Liver (tissue), 9 donors: Measurements from ENCODE around the gene TDRD7. TPM values are rescaled to one million over a fixed set of nuclear protein-coding genes. Genes with fewer than 3 reads are reported as not detected.

Experiments used
- DNase-seq: peaks from one replicate; pipeline ENCODE4 v3.0.0-alpha.2; 2017; ENCODE audit warnings: low spot score
- H3K27ac ChIP-seq, 2 donors: one replicate each; pipeline ENCODE4 v1.7.0; 2013; ENCODE audit warnings: inconsistent platforms in 2 of 2, low read length in 2 of 2, control low read depth in 1 of 2, low read depth in 1 of 2, mild to moderate bottlenecking in 1 of 2
- H3K27me3 ChIP-seq, 4 donors: one replicate each; pipeline versions ENCODE4 v1.6.1 to v1.7.0; 2013; ENCODE audit warnings: low read length in 3 of 4, inconsistent platforms in 1 of 4, mild to moderate bottlenecking in 1 of 4, moderate library complexity in 1 of 4; ENCODE audit not compliant: control insufficient read depth in 4 of 4, insufficient read depth in 4 of 4
- H3K36me3 ChIP-seq, 4 donors: one replicate each; pipeline versions ENCODE4 v1.6.1 to v1.7.0; 2013; ENCODE audit warnings: low read length in 3 of 4, mild to moderate bottlenecking in 3 of 4, low read depth in 1 of 4, moderate library complexity in 1 of 4; ENCODE audit not compliant: control insufficient read depth in 4 of 4, insufficient read depth in 3 of 4
- H3K4me1 ChIP-seq, 4 donors: one replicate each; pipeline versions ENCODE4 v1.6.1 to v1.7.0; 2013; ENCODE audit warnings: low read length in 3 of 4, mild to moderate bottlenecking in 3 of 4, moderate library complexity in 1 of 4; ENCODE audit not compliant: control insufficient read depth in 4 of 4, insufficient read depth in 4 of 4
- H3K4me3 ChIP-seq, 3 donors: one replicate each; pipeline versions ENCODE4 v1.6.1 to v1.7.0; 2013; ENCODE audit warnings: low read length in 3 of 3, control low read depth in 1 of 3, low read depth in 1 of 3, mild to moderate bottlenecking in 1 of 3
- H3K9ac ChIP-seq, 2 donors: one replicate each; pipeline ENCODE4 v1.7.0; 2013; ENCODE audit warnings: low read length in 2 of 2, mild to moderate bottlenecking in 2 of 2, moderate library complexity in 2 of 2, control low read depth in 1 of 2, low read depth in 1 of 2
- H3K9me3 ChIP-seq, 4 donors: one replicate each; pipeline versions ENCODE4 v1.6.1 to v1.7.0; 2013; ENCODE audit warnings: low read length in 3 of 4; ENCODE audit not compliant: control insufficient read depth in 4 of 4
- ATF3 ChIP-seq: IDR thresholded peaks from 2 replicates; pipeline ENCODE4 v1.6.1; 2016; ENCODE audit warnings: antibody characterized with exemption
- CTCF ChIP-seq: fragments of 150-350 bp; IDR thresholded peaks from 2 replicates; pipeline ENCODE4 v1.5.1; 2017; ENCODE audit warnings: improper control_type of control experiment, low read depth, low read length; ENCODE audit not compliant: missing input control
- EGR1 ChIP-seq, 2 donors: IDR thresholded peaks; 2 replicates each; pipeline ENCODE4 v1.6.1; 2016 to 2018; ENCODE audit warnings: antibody characterized with exemption in 2 of 2, low read depth in 2 of 2
- FOXA1 ChIP-seq: IDR thresholded peaks from 2 replicates; pipeline ENCODE4 v1.6.1; 2016; ENCODE audit warnings: antibody characterized with exemption
- FOXA2 ChIP-seq: IDR thresholded peaks from 2 replicates; pipeline ENCODE4 v1.6.1; 2016; ENCODE audit warnings: antibody characterized with exemption
- GABPA ChIP-seq, 2 donors: IDR thresholded peaks in 1 of 2; conservative IDR thresholded peaks in 1 of 2; 2 replicates each; pipeline ENCODE4 v1.6.1; 2016; ENCODE audit warnings: antibody characterized with exemption in 2 of 2, mild to moderate bottlenecking in 1 of 2, moderate library complexity in 1 of 2
- HNF4G ChIP-seq: IDR thresholded peaks from 2 replicates; pipeline ENCODE4 v1.6.1; 2016; ENCODE audit warnings: antibody characterized with exemption
- JUND ChIP-seq, 2 donors: IDR thresholded peaks; 2 replicates each; pipeline ENCODE4 v1.6.1; 2016; ENCODE audit warnings: antibody characterized with exemption in 2 of 2
- MAX ChIP-seq: IDR thresholded peaks from 2 replicates; pipeline ENCODE4 v1.6.1; 2016; ENCODE audit warnings: antibody characterized with exemption
- NR2F2 ChIP-seq: IDR thresholded peaks from 2 replicates; pipeline ENCODE4 v1.6.1; 2016; ENCODE audit warnings: antibody characterized with exemption
- RAD21 ChIP-seq, 2 donors: IDR thresholded peaks; 2 replicates each; pipeline ENCODE4 v1.6.1; 2016; ENCODE audit warnings: antibody characterized with exemption in 2 of 2, mild to moderate bottlenecking in 2 of 2
- REST ChIP-seq: IDR thresholded peaks from 2 replicates; pipeline ENCODE4 v1.6.1; 2016; ENCODE audit warnings: antibody characterized with exemption, mild to moderate bottlenecking
- RXRA ChIP-seq, 2 donors: IDR thresholded peaks; 2 replicates each; pipeline ENCODE4 v1.6.1; 2017 to 2018; ENCODE audit warnings: antibody characterized with exemption in 2 of 2, mild to moderate bottlenecking in 1 of 2
- SP1 ChIP-seq: IDR thresholded peaks from 2 replicates; pipeline ENCODE4 v1.6.1; 2018; ENCODE audit warnings: antibody characterized with exemption, mild to moderate bottlenecking
- TAF1 ChIP-seq: conservative IDR thresholded peaks from 2 replicates; pipeline ENCODE4 v1.6.1; 2016; ENCODE audit warnings: antibody characterized with exemption, mild to moderate bottlenecking
- YY1 ChIP-seq: IDR thresholded peaks from 2 replicates; pipeline ENCODE4 v1.6.1; 2016; ENCODE audit warnings: antibody characterized with exemption, mild to moderate bottlenecking
- ZBTB33 ChIP-seq: IDR thresholded peaks from 2 replicates; pipeline ENCODE4 v1.6.1; 2016; ENCODE audit warnings: antibody characterized with exemption
- WGBS: extraction: QIAGEN DNeasy Blood & Tissue Kit; methylation state at CpG from one replicate; pipeline ENCODE4 v1.1.7; 2013; 5-methylcytosine and 5-hydroxymethylcytosine counted together
- polyA plus RNA-seq, 2 donors: library from polyadenylated mRNA; stranded (reverse) in 1 of 2; unstranded in 1 of 2; fragments of 200-250 nt in 1 of 2; fragments of >200 nt in 1 of 2; fragmentation: Nextera tagmentation in 1 of 2; extraction: Ambion mirVana in 1 of 2; gene quantifications; one replicate each; pipeline versions ENCODE4 v1.2.1 to v1.2.3, GENCODE V29; 2013 to 2015
- total RNA-seq, 2 donors: library from RNA; depleted of rRNA; stranded (reverse); fragments of >200 nt; gene quantifications; one replicate each; pipeline ENCODE4 v1.2.3, GENCODE V29; 2014
- donor health status: healthy.
- donor health status: healthy.
- donor health status: healthy.
- donor health status: healthy.
- donor health status: healthy.

TDRD7 gene
- total and polyA plus RNA-seq, 4 donors: 3.6 to 6.9 (median 5.4) TPM

GRCh38 chr9:97431044-97431441, 19.1 kb downstream of the TDRD7 start:
- Histone ChIP-seq H3K4me3 (no peak overlapping the region), H3K4me1 (no peaks in the 10 kb centered on the region), H3K9me3 (no peaks in the 10 kb centered on the region), H3K36me3 (peaks cover 1 to 36% (median 16%) of the 10 kb centered on the region in 4 donors), H3K27ac (no peak overlapping the region), H3K9ac (no peak overlapping the region), H3K27me3 (no peaks in the 10 kb centered on the region)
- TF ChIP-seq EGR1 (IDR thresholded peaks at IDR 0.05; ENCODE audit: low read depth in 2 of 2) (no peak), REST (no peak), JUND (IDR thresholded peaks at IDR 0.05) (no peak), RAD21 (IDR thresholded peaks at IDR 0.05) (no peak), NR2F2 (no peak), RXRA (IDR thresholded peaks at IDR 0.05) (no peak), FOXA2 (no peak), FOXA1 (no peak), CTCF (no peak), YY1 (no peak), MAX (no peak), HNF4G (no peak), ATF3 (no peak), TAF1 (no peak), ZBTB33 (no peak)
- 97% methylated on average over 3 of the region's 3 CpGs for WGBS
- no peak for DNase-seq

GRCh38 chr9:97431549-97432143, 19.8 kb downstream of the TDRD7 start:
- DNase-seq: no peak
- no peaks in the 10 kb centered on the region for H3K4me1 ChIP-seq
- peaks cover 1 to 36% (median 16%) of the 10 kb centered on the region in 4 donors for H3K36me3 ChIP-seq
- 92% methylated on average over 5 of the region's 5 CpGs for WGBS
- TF ChIP-seq JUND (IDR thresholded peaks at IDR 0.05) (no peak), YY1 (no peak), MAX (no peak), EGR1 (IDR thresholded peaks at IDR 0.05; ENCODE audit: low read depth in 2 of 2) (no peak), REST (no peak), GABPA (IDR thresholded peaks at IDR 0.05 in 1 of 2, conservative IDR thresholded peaks at IDR 0.05 in 1 of 2) (no peak), SP1 (no peak), FOXA2 (no peak), ATF3 (no peak), TAF1 (no peak), RXRA (IDR thresholded peaks at IDR 0.05) (no peak)
- no peaks in the 10 kb centered on the region for H3K27me3 ChIP-seq
- no peaks in the 10 kb centered on the region for H3K9me3 ChIP-seq
- no peak overlapping the region for H3K27ac ChIP-seq
- H3K4me3 ChIP-seq: no peak overlapping the region
- no peak overlapping the region for H3K9ac ChIP-seq
